A549 treated with CORT108297 at 1 μM for 4 hours (cell line): ENCODE data around the gene TMEM200C. TPM values are rescaled to one million over a fixed set of nuclear protein-coding genes. Genes with fewer than 3 reads are reported as not detected.

Source experiments
- total RNA-seq: library from RNA; stranded (reverse); fragments of 200-300 nt; extraction: Qiagen RNA extraction; gene quantifications from 5 replicates; pipeline ENCODE4 v1.2.3, GENCODE V29; 2022

The TMEM200C gene
- 0.04 to 0.05 TPM in 2 of 5 replicates, not detected in the others for total RNA-seq

GRCh38 chr18:5895299-5895875 is at the start of gene TMEM200C:
TMEM200C (minus strand) TSS chr18:5895522; CDS start chr18:5892063, 3,459 bp downstream.

